ENCODE results near the gene TMEM143.
"Not testable (repeated sequence)": the region's sequence is repeated elsewhere in the genome, so short reads cannot be mapped to it uniquely, and the experiment has no call there.

TMEM143 gene

GRCh38 chr19:48363810-48364597 lies at the start of gene TMEM143, which contains the start of gene SYNGR4:
TMEM143 (minus strand) TSS chr19:48363940; CDS start chr19:48363920, 20 bp downstream.
SYNGR4 (plus strand) TSS chr19:48364367; CDS start chr19:48365843, 1,476 bp downstream.
- DNase-seq = peak; percentile 100

DNA sequence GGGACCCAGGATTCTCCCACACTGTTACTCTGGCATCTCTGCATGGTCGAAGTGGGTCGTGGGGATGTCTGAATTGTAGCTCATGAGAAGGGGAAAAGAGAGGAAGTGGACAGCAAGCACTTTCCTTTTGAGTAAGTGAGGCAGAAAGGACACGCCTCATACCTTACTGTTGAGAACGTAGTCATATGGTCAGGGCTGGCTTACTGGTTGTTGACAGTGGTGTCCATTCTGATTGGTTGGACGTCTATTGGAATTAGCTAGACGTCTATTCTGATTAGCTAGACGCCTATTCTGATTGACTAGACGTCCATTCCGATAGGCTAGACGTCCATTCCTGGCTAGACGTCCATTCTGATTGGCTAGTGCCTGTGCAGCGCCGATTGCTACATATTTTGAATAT lies 42.1 kb upstream of the TMEM143 start:
- DNase-seq = no peak

DNA sequence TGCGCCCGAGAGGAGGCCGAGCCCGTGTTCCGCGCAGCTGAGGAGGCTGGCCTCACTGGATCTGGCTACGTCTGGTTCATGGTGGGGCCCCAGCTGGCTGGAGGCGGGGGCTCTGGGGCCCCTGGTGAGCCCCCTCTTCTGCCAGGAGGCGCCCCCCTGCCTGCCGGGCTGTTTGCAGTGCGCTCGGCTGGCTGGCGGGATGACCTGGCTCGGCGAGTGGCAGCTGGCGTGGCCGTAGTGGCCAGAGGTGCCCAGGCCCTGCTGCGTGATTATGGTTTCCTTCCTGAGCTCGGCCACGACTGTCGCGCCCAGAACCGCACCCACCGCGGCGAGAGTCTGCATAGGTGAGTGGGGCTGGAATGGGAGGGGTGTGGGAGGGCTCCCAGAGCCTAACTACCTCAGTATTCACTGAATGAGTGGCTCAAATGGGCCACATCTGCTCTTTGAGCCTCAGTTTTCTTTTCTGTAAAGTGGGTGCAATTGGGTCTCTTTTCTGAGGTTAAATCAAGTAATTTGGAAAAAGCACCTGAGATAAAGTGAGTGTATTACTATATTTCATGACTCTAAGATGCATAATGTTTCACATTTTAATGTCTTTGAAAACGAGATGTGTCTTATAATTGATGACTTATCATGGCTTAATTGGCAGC lies 41.4 kb upstream of the TMEM143 start:
- DNase-seq = no peak

GRCh38 chr19:48403606-48404005 lies 39.9 kb upstream of the TMEM143 start:
- DNase-seq = peak; percentile 68

DNA sequence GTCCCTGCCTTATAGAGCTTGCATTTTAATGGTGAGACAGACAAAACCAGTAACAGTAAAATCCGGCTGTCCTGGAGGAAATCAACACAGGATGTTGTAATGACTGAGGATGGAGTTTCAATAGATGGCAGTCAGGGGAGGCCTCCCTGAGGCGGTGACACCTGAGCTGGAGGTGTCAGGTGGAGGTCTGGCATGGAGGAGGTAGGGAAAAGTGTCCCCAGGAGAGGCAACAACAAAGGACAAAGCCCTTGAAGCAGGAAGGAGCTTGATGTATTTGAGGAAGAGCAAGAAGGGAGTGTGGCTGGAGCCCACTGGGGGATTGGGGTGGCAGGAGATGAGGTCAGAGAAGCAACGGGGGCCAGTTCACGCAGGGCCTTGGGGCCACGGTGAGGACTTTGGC lies 37.5 kb upstream of the TMEM143 start:
- DNase-seq = no peak

- peak; percentile 88 for DNase-seq
These were observed 36.4 kb upstream of the TMEM143 start for GRCh38 chr19:48400018-48400742.

DNA sequence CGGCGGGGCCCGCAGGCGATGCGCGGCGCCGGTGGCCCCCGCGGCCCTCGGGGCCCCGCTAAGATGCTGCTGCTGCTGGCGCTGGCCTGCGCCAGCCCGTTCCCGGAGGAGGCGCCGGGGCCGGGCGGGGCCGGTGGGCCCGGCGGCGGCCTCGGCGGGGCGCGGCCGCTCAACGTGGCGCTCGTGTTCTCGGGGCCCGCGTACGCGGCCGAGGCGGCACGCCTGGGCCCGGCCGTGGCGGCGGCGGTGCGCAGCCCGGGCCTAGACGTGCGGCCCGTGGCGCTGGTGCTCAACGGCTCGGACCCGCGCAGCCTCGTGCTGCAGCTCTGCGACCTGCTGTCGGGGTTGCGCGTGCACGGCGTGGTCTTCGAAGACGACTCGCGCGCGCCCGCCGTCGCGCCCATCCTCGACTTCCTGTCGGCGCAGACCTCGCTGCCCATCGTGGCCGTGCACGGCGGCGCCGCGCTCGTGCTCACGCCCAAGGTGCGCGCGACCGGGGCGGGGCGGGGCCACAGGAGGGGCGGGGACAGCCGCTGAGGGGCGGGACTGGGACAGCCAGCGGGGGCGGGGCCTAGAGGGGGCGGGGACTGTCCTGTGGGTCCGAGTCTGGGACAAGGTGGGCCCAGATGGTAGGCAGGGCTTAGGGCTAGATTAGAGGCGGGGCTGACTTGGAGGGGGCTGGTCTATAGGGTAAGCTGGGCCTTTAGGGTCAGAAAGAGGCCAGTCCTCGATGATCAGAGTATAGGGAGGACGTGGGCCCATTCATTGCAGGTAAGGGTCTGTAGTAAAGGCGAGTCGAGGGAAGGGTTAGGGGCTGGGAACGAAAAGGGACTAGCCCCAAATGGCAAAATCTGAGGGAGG lies 34.9 kb upstream of the TMEM143 start:
- peak; percentile 84 for DNase-seq

GRCh38 chr19:48398102-48398374 lies 34.3 kb upstream of the TMEM143 start:
- DNase-seq = no peak

DNA sequence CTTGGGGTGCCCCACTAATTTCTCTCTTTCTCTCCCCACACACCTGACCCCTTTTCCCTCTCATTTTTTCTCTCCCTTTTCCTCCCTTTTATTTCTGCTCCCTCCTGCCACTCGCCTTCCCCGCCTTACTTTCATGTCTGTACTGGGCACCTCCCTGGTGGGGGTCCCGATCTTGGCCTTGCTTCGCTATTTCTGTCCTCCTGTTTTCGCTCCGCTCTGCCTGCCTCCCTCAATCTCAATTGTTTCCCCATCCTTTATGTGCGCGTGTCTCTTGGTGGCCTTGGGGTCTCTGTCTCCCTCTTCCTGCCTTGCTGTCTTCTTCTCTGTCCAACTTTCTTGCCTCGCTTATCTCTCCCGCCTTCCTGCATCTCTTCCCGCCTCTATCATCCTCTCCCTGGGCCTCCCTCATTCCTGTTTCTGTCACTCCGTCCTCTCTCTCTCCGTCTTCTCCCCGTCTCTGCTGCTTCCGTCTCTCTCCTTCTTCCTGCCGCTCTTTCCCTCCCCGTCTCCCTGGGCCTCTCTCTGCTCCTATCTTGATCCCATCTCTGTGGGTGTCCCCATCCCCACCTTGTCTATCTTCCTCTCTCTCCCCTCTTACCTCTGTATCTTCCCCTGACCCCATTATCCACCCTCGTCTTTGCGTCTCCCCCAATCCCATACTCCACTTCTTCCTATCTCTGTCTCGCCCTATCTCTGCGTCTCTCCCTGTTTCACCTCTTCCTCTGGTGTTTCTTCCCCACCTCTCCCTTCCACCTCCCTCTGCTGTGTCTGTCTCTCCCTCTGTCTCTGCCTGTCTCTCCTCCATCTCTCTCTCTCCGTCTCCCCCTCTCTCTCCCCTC lies 33.7 kb upstream of the TMEM143 start:
- DNase-seq = no peak

DNA sequence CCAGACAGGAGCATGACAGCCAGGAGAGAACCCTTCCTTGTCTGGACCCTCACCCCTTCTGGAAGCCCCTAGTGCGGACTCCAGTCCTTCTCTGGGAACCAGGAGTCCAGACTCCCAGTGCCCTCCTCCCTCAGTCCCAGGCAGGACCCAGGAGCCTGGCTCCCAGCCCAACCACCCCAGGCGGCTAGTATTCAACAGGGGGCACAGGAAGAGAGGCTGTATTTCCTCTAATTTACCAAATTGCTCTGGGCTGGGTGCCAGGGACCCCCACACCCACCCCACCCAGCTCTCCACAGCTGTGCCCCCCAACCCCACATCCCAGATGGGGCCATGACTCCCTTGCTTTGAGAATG lies 33.1 kb upstream of the TMEM143 start:
- no peak for DNase-seq

- no peak for DNase-seq
These were observed 32.5 kb upstream of the TMEM143 start for GRCh38 chr19:48396016-48396823.

DNA sequence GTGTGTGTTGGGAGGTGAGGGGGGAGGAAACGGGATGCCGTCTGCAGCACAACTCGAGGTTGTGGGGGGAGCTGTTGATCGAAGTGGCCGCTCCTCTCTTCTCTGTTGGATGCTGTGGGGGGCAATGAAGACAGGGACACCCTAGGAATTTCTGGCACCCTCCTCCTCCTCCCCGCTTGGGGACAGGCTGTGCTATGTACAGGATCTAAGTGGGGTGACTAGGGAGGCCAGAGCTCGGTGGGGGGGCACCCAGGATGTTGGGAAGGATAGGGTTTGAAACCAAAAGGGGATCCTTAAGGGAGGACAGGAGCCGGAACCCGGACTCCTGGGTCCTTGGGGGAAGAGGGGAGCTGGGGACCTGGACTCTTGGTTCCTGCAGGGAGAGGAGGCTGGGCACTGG lies 31.8 kb upstream of the TMEM143 start:
- DNase-seq = no peak

- DNase-seq = no peak
These were observed 31.4 kb upstream of the TMEM143 start for GRCh38 chr19:48395170-48395455.

- DNase-seq = no peak
These were observed 30.8 kb upstream of the TMEM143 start for GRCh38 chr19:48394331-48395169.

- no peak for DNase-seq
These were observed 30.0 kb upstream of the TMEM143 start, which contains the start of gene GRIN2D for GRCh38 chr19:48393559-48394330. GRIN2D (plus strand) TSS chr19:48393668; CDS start chr19:48398393, 4,725 bp downstream.

- no peak for DNase-seq
These were observed 29.3 kb upstream of the TMEM143 start for GRCh38 chr19:48392860-48393558.

- DNase-seq = not testable (repeated sequence)
These were observed 28.2 kb upstream of the TMEM143 start for GRCh38 chr19:48392006-48392344.

DNA sequence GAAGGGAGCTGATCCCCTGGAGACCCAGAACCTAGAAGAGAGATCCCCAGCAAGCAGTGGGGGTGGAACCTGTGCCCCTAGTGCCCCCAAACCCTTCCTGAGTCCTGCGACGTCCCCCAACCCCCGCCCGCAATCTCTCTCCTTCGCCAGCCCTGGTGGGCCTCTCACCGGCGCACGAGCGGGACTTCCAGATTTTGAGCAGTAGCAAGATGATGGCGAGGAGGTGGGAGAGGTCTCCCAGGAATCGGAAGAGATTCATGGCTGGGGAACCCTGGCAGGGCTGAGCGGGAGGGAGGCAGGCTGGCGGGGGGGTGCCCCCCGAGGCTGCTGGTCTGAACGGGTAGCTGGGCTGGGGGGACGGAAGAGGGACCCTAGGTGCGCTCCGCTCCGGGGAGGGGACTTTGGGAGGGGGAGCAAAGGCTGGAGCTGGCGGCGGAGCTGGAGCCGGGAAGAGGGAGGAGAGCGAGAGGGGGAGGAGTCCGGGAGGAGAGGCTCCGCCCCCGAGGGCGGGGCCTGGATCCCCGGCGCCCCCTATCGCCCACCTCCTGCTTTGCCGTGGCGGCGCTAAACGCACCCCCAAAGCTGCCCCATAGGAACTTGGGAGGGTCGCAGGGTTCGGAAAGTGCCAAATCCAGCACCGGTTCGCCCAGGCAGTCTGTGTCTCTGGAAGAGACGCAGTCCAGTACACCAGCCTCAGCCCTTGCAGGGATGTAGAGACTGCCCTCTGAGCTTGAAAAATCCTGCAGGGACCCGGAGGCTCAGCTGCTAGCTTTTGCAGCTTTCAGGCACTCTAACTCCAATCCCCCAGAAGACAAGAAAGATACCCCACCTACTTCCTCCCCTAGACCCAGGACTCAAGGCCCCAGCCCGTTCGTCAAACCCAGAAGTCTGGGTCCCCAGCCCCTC lies 27.6 kb upstream of the TMEM143 start, which contains the start of gene KDELR1:
Gene KDELR1 (minus strand): TSS at position 452 of the 906 bp plus-strand sequence. CDS start 193 bp downstream, at position 259.
- peak; percentile 69 for DNase-seq

All from EL (cell line).